K562 (cell line): ENCODE results near the gene FSTL3. TPM values are rescaled to one million over a fixed set of nuclear protein-coding genes. Genes with fewer than 3 reads are reported as not detected.

Source experiments
- ARID2 ChIP-seq: fragments of 450-650 bp; IDR thresholded peaks from 2 replicates; pipeline ENCODE4 v1.6.1; 2017; ENCODE audit warnings: antibody characterized with exemption, mild to moderate bottlenecking
- CXXC5 ChIP-seq: fragments of 250-450 bp; sonication (Bioruptor Pico); IDR thresholded peaks from 2 replicates; pipeline ENCODE4 v1.8.0; 2022; ENCODE audit warnings: inconsistent platforms, mild to moderate bottlenecking, moderate library complexity
- ESRRB ChIP-seq: fragments of 250-450 bp; sonication (Bioruptor Pico); IDR thresholded peaks from 2 replicates; pipeline ENCODE4 v1.5.0; 2020; ENCODE audit warnings: mild to moderate bottlenecking, moderate library complexity, borderline replicate concordance
- FOSL1 ChIP-seq: fragments of 200-800 bp; sonication (Bioruptor generic); conservative IDR thresholded peaks from 2 replicates; pipeline ENCODE4 v1.6.1; 2016; ENCODE audit warnings: missing genetic modification characterization, missing compliant biosample characterization
- HIVEP1 ChIP-seq: fragments of 250-450 bp; sonication (Bioruptor Pico); IDR thresholded peaks from 2 replicates; pipeline ENCODE4 v1.4.0; 2020; ENCODE audit warnings: mild to moderate bottlenecking
- HNRNPL ChIP-seq: fragments of 200-400 bp; formaldehyde crosslinking; IDR thresholded peaks from 2 replicates; pipeline ENCODE4 v1.6.1; 2017; ENCODE audit warnings: low read depth, mild to moderate bottlenecking, low read length
- HOXB6 ChIP-seq: fragments of 250-450 bp; sonication (Bioruptor Pico); IDR thresholded peaks from 2 replicates; pipeline ENCODE4 v1.5.1; 2022; ENCODE audit warnings: mild to moderate bottlenecking, borderline replicate concordance
- NFRKB ChIP-seq: fragments of 450-650 bp; IDR thresholded peaks from 2 replicates; pipeline ENCODE4 v1.6.1; 2016; ENCODE audit warnings: low read depth
- PTRF ChIP-seq: fragments of 450-650 bp; IDR thresholded peaks from 2 replicates; pipeline ENCODE4 v1.6.1; 2016; ENCODE audit warnings: mild to moderate bottlenecking, missing genetic modification characterization, missing compliant biosample characterization
- SP2 ChIP-seq: IDR thresholded peaks from 2 replicates; pipeline ENCODE4 v1.6.1; 2011; ENCODE audit warnings: mild to moderate bottlenecking, low read depth, low read length, moderate library complexity; ENCODE audit not compliant: poor library complexity, severe bottlenecking; ENCODE audit errors: extremely low read depth
- SRSF7 ChIP-seq: fragments of 200-400 bp; formaldehyde crosslinking; optimal IDR thresholded peaks from 2 replicates; pipeline ENCODE3; 2017; ENCODE audit warnings: mild to moderate bottlenecking, low read depth, low read length
- ZFP91 ChIP-seq: sonication (generic); formaldehyde crosslinking; IDR thresholded peaks from 2 replicates; pipeline ENCODE4 v1.8.0; 2022; ENCODE audit warnings: mild to moderate bottlenecking, missing genetic modification reagents
- ZNF3 ChIP-seq: fragments of 250-450 bp; sonication (Bioruptor Pico); IDR thresholded peaks from 2 replicates; pipeline ENCODE4 v1.5.0; 2021; ENCODE audit warnings: mild to moderate bottlenecking, moderate library complexity
- ZNF41 ChIP-seq: fragments of 250-450 bp; sonication (Bioruptor Pico); conservative IDR thresholded peaks from 2 replicates; pipeline ENCODE4 v1.4.0; 2020; ENCODE audit warnings: mild to moderate bottlenecking
- ZNF57 ChIP-seq: fragments of 450-650 bp; formaldehyde crosslinking; IDR thresholded peaks from 2 replicates; pipeline ENCODE4 v1.4.0; 2020; ENCODE audit warnings: mild to moderate bottlenecking, moderate library complexity
- ZNF586 ChIP-seq: fragments of 450-650 bp; formaldehyde crosslinking; conservative IDR thresholded peaks from 2 replicates; pipeline ENCODE4 v1.4.0; 2020; ENCODE audit warnings: mild to moderate bottlenecking, moderate library complexity
- polyA plus RNA-seq, 8 experiments: library from polyadenylated mRNA; depleted of rRNA in 4 of 8; stranded (reverse) in 5 of 8; unstranded in 3 of 8; fragments of >200 nt; fragmentation: Nextera tagmentation in 2 of 8; fragmentation: Illumina TruSeq in 1 of 8; extraction: Ambion mirVana in 2 of 8; extraction: Trizol in 1 of 8; gene quantifications; 2 replicates each; pipeline versions ENCODE4 v1.2.1 to v1.2.3, GENCODE V29; 2011 to 2014; ENCODE audit warnings: inconsistent platforms in 1 of 8, missing spikeins in 1 of 8
- total RNA-seq, 7 experiments: library from RNA; depleted of rRNA in 6 of 7; stranded (reverse); fragments of >200 nt in 6 of 7; fragmentation: Illumina TruSeq in 2 of 7; extraction: Trizol in 2 of 7; gene quantifications; 2 replicates each; pipeline versions ENCODE4 v1.2.1 to v1.2.3, GENCODE V29; 2011 to 2021; ENCODE audit warnings: low replicate concordance in 1 of 7
- TF ChIP-seq, protein P1 (sequence below): fragments of 250-450 bp; sonication (Bioruptor Pico); IDR thresholded peaks from 2 replicates; pipeline ENCODE4 v1.5.0; 2021; ENCODE audit warnings: mild to moderate bottlenecking, borderline replicate concordance
- TF ChIP-seq, protein P2 (sequence below), 2 experiments: fragments of 450-650 bp in 1 of 2; sonication (generic) in 1 of 2; formaldehyde crosslinking in 1 of 2; IDR thresholded peaks in 1 of 2; conservative IDR thresholded peaks in 1 of 2; 2 replicates each; pipeline versions ENCODE4 v1.6.1 to v1.8.1; 2016 to 2023; ENCODE audit warnings: mild to moderate bottlenecking in 2 of 2, moderate library complexity in 2 of 2, inconsistent platforms in 1 of 2, missing genetic modification reagents in 1 of 2
- TF ChIP-seq, protein P3 (sequence below): fragments of 450-650 bp; IDR thresholded peaks from 2 replicates; pipeline ENCODE4 v1.6.1; 2017; ENCODE audit warnings: mild to moderate bottlenecking, moderate library complexity

Gene FSTL3
- total and polyA plus RNA-seq, 9 of the 15 experiments (the other 6 are each of a cell fraction or from before 2014, with no cell fraction given): 0.35 to 6.8 (median 4.2) TPM; not detected in 1

DNA sequence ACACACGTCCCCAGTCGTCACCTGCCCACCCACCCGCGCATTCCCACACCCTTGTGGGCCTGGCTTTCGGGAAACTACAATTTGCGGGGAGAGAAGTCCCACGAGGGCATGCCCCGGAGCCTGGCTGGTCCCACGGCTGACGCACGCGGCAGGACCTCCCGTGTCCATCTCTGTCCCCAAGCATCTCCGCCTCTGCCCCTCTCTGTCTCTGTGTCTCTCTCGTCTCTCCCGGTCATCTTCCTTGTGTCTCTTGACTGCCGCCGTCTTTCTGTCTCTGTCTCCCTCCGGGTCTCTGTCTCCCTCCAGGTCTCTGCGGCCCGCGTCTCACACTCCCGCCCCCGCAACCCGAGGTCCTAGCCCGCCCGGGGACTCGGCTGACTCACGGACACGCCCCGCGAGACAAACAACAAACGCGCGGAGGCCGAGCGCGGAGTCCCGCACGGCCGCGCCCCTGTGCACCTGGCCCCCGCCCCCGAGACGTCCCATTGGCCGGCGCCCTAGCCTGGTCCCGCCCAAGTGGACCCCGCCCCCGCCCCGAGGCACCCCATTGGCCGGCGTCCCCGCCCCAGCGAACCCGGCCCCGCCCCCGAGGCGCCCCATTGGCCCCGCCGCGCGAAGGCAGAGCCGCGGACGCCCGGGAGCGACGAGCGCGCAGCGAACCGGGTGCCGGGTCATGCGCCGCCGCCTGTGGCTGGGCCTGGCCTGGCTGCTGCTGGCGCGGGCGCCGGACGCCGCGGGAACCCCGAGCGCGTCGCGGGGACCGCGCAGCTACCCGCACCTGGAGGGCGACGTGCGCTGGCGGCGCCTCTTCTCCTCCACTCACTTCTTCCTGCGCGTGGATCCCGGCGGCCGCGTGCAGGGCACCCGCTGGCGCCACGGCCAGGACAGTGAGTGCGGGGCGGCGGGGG, 36.7 kb upstream of the FSTL3 start, which contains the start of gene FGF22 (continued):
- TF ChIP-seq ZFP91: no peak
- TF ChIP-seq ESRRB (CRISPR knock-in tag): no peak
- TF ChIP-seq SRSF7: no peak
- TF ChIP-seq, protein P1, sequence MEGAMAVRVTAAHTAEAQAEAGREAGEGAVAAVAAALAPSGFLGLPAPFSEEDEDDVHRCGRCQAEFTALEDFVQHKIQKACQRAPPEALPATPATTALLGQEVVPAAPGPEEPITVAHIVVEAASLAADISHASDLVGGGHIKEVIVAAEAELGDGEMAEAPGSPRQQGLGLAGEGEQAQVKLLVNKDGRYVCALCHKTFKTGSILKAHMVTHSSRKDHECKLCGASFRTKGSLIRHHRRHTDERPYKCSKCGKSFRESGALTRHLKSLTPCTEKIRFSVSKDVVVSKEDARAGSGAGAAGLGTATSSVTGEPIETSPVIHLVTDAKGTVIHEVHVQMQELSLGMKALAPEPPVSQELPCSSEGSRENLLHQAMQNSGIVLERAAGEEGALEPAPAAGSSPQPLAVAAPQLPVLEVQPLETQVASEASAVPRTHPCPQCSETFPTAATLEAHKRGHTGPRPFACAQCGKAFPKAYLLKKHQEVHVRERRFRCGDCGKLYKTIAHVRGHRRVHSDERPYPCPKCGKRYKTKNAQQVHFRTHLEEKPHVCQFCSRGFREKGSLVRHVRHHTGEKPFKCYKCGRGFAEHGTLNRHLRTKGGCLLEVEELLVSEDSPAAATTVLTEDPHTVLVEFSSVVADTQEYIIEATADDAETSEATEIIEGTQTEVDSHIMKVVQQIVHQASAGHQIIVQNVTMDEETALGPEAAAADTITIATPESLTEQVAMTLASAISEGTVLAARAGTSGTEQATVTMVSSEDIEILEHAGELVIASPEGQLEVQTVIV (CRISPR knock-in tag): no peak
- TF ChIP-seq ZNF41: no peak
- no peak for TF ChIP-seq HIVEP1 (CRISPR knock-in tag)
- no peak for TF ChIP-seq HNRNPL
- TF ChIP-seq, protein P2, sequence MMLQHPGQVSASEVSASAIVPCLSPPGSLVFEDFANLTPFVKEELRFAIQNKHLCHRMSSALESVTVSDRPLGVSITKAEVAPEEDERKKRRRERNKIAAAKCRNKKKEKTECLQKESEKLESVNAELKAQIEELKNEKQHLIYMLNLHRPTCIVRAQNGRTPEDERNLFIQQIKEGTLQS (IDR thresholded peaks at IDR 0.05): 0 out of 2 replicates have a peak, but pooled peaks have one; percentile 11
- TF ChIP-seq, protein P2 (CRISPR knock-in tag; conservative IDR thresholded peaks at IDR 0.05): no peak
- no peak for TF ChIP-seq ZNF57 (CRISPR knock-in tag)
- TF ChIP-seq, protein P3, sequence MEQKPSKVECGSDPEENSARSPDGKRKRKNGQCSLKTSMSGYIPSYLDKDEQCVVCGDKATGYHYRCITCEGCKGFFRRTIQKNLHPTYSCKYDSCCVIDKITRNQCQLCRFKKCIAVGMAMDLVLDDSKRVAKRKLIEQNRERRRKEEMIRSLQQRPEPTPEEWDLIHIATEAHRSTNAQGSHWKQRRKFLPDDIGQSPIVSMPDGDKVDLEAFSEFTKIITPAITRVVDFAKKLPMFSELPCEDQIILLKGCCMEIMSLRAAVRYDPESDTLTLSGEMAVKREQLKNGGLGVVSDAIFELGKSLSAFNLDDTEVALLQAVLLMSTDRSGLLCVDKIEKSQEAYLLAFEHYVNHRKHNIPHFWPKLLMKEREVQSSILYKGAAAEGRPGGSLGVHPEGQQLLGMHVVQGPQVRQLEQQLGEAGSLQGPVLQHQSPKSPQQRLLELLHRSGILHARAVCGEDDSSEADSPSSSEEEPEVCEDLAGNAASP: no peak
- TF ChIP-seq HOXB6 (CRISPR knock-in tag): no peak
- 0 out of 2 replicates have a peak, but pooled peaks have one; percentile 41 for TF ChIP-seq FOSL1
- no peak for TF ChIP-seq PTRF (tag)
- no peak for TF ChIP-seq ZNF586 (CRISPR knock-in tag)
- peak; percentile 55 for TF ChIP-seq SP2
- TF ChIP-seq NFRKB: no peak
- no peak for TF ChIP-seq ARID2
- TF ChIP-seq ZNF3: no peak
- TF ChIP-seq CXXC5 (CRISPR knock-in tag): peak; percentile 71
